Keratinocyte (primary cell): ENCODE measurements around the gene HSPBP1. TPM values are rescaled to one million over a fixed set of nuclear protein-coding genes. Genes with fewer than 3 reads are reported as not detected.

Experiments used
- DNase-seq: peaks from one replicate; pipeline ENCODE4 v3.0.0-alpha.2; 2011; ENCODE audit warnings: low read depth, missing footprints, low spot score
- FAIRE-seq: peaks from 2 replicates; lab custom pipeline; 2011; peaks lifted over from hg19 to GRCh38; lab: Jason Lieb, UNC
- H2AFZ ChIP-seq: 2 replicates; pipeline ENCODE4 v1.6.0; 2012; ENCODE audit warnings: low read length, control low read depth, inconsistent platforms; ENCODE audit not compliant: control insufficient read depth
- H3K27ac ChIP-seq: 2 replicates; pipeline ENCODE4 v1.5.1; 2011; ENCODE audit warnings: low read length; ENCODE audit not compliant: control insufficient read depth, insufficient read depth
- H3K27me3 ChIP-seq: 3 replicates; pipeline ENCODE4 v1.6.0; 2011; ENCODE audit warnings: low read length; ENCODE audit not compliant: control insufficient read depth, insufficient read depth; ENCODE audit errors: extremely low read depth
- H3K36me3 ChIP-seq, 2 experiments: 2 replicates in 1 of 2; 3 replicates in 1 of 2; pipeline ENCODE4 v1.5.1; 2011; ENCODE audit warnings: low read length in 2 of 2, mild to moderate bottlenecking in 1 of 2; ENCODE audit not compliant: control insufficient read depth in 2 of 2, insufficient read depth in 2 of 2; ENCODE audit errors: extremely low read depth in 1 of 2
- H3K4me1 ChIP-seq: 3 replicates; pipeline ENCODE4 v1.5.1; 2011; ENCODE audit warnings: low read length; ENCODE audit not compliant: control insufficient read depth, insufficient read depth; ENCODE audit errors: extremely low read depth
- H3K4me2 ChIP-seq: 3 replicates; pipeline ENCODE4 v1.6.0; 2011; ENCODE audit warnings: low read depth, low read length; ENCODE audit not compliant: control insufficient read depth, insufficient read depth; ENCODE audit errors: extremely low read depth
- H3K4me3 ChIP-seq, 3 experiments: fragments of 200-600 bp in 1 of 3; sonication (generic) in 1 of 3; 2 replicates in 2 of 3; 3 replicates in 1 of 3; pipeline ENCODE4 v1.5.1; 2011 to 2016; ENCODE audit warnings: low read length in 3 of 3, mild to moderate bottlenecking in 3 of 3, control low read depth in 2 of 3, inconsistent platforms in 1 of 3, low read depth in 1 of 3, mixed read lengths in 1 of 3, mixed run types in 1 of 3, moderate library complexity in 1 of 3; ENCODE audit not compliant: control insufficient read depth in 2 of 3, insufficient read depth in 2 of 3; ENCODE audit errors: extremely low read depth in 1 of 3
- H3K79me2 ChIP-seq: 2 replicates; pipeline ENCODE4 v1.6.0; 2012; ENCODE audit warnings: low read length; ENCODE audit not compliant: control insufficient read depth, insufficient read depth
- H3K9ac ChIP-seq: 3 replicates; pipeline ENCODE4 v1.6.0; 2011; ENCODE audit warnings: low read length; ENCODE audit not compliant: control insufficient read depth, insufficient read depth; ENCODE audit errors: extremely low read depth
- H3K9me1 ChIP-seq: 3 replicates; pipeline ENCODE4 v1.6.0; 2011; ENCODE audit warnings: low read length; ENCODE audit not compliant: control insufficient read depth, insufficient read depth; ENCODE audit errors: extremely low read depth
- H3K9me3 ChIP-seq: 2 replicates; pipeline ENCODE4 v1.5.1; 2012; ENCODE audit warnings: low read depth, low read length; ENCODE audit not compliant: control insufficient read depth
- H4K20me1 ChIP-seq: 3 replicates; pipeline ENCODE4 v1.6.0; 2011; ENCODE audit warnings: low read length; ENCODE audit not compliant: control insufficient read depth, insufficient read depth; ENCODE audit errors: extremely low read depth
- EZH2 ChIP-seq: IDR thresholded peaks from one replicate; pipeline ENCODE4 v1.6.1; 2012; ENCODE audit warnings: inconsistent platforms, mild to moderate bottlenecking, low read length, moderate library complexity
- dilution Hi-C: fragments of 300-500 bp; cut with MboI; formaldehyde crosslinking; loops from one replicate; pipeline ENCODE4 v1.7.0; 2020; ENCODE audit warnings: low sequenced_read_pairs; ENCODE audit not compliant: extremely low pct_ligation_motif_present
- polyA plus RNA-seq, 5 experiments: library from polyadenylated mRNA; depleted of rRNA in 3 of 5; stranded (reverse) in 3 of 5; stranded (forward) in 1 of 5; unstranded in 1 of 5; fragments of >200 nt; gene quantifications; 1 replicate in 1 of 5; 2 replicates in 3 of 5; 3 replicates in 1 of 5; pipeline versions ENCODE4 v1.2.1 to v1.2.3, GENCODE V29; 2011 to 2012; ENCODE audit warnings: missing spikeins in 2 of 5, low read depth in 1 of 5, low replicate concordance in 1 of 5
- TF ChIP-seq, protein P1 (sequence below), 3 experiments: IDR thresholded peaks in 1 of 3; conservative IDR thresholded peaks in 1 of 3; optimal IDR thresholded peaks in 1 of 3; 2 replicates in 2 of 3; 3 replicates in 1 of 3; pipeline versions ENCODE3 to v1.5.1; 2011; ENCODE audit warnings: low read length in 3 of 3, mild to moderate bottlenecking in 3 of 3, moderate library complexity in 2 of 3, control low read depth in 1 of 3, inconsistent platforms in 1 of 3; ENCODE audit not compliant: insufficient read depth in 2 of 3; ENCODE audit errors: extremely low read depth in 1 of 3

HSPBP1 gene
- polyA plus RNA-seq, 1 donor (not counting 4 experiments of a cell fraction or from before 2014, with no cell fraction given): 20.2 TPM

DNA sequence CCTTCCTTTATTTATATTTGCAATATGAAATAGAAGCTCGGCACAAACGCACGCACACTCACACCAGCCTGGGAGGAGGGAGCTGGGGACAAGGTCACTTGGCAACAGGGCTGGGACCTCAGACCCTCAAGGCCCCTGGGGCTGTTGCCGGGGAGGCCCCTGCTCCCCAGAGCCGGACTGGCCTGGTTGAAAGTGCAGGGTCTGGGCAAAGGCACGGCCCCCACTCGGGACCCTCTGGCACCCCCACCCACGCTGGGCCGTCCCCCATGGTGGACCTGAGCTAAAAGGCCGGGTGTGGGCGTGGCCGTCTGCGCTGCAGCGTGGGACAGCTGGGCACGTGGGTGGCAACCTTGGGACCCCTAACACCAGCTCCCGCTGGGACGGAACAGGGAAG lies 50.1 kb downstream of the HSPBP1 start:
- no peak for TF ChIP-seq EZH2
- TF ChIP-seq, protein P1, sequence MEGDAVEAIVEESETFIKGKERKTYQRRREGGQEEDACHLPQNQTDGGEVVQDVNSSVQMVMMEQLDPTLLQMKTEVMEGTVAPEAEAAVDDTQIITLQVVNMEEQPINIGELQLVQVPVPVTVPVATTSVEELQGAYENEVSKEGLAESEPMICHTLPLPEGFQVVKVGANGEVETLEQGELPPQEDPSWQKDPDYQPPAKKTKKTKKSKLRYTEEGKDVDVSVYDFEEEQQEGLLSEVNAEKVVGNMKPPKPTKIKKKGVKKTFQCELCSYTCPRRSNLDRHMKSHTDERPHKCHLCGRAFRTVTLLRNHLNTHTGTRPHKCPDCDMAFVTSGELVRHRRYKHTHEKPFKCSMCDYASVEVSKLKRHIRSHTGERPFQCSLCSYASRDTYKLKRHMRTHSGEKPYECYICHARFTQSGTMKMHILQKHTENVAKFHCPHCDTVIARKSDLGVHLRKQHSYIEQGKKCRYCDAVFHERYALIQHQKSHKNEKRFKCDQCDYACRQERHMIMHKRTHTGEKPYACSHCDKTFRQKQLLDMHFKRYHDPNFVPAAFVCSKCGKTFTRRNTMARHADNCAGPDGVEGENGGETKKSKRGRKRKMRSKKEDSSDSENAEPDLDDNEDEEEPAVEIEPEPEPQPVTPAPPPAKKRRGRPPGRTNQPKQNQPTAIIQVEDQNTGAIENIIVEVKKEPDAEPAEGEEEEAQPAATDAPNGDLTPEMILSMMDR (optimal IDR thresholded peaks at IDR 0.05 in 1 of 3, IDR thresholded peaks at IDR 0.05 in 1 of 3, conservative IDR thresholded peaks at IDR 0.05 in 1 of 3; ENCODE audit: extremely low read depth in 1 of 3, insufficient read depth in 2 of 3, low read length in 3 of 3): no peak
- H3K36me3 ChIP-seq: peaks cover 25 to 32% of the 10 kb centered on the region in 2 experiments
- no peak overlapping the region for H3K27ac ChIP-seq
- no peak overlapping the region for H3K4me2 ChIP-seq
- no peaks in the 10 kb centered on the region for H4K20me1 ChIP-seq
- H3K79me2 ChIP-seq: no peaks in the 10 kb centered on the region
- no peak overlapping the region for H2AFZ ChIP-seq
- H3K4me3 ChIP-seq: no peak overlapping the region
- dilution Hi-C loops: no loop called here
- no peaks in the 10 kb centered on the region for H3K9me3 ChIP-seq
- H3K4me1 ChIP-seq: no peaks in the 10 kb centered on the region
- H3K9ac ChIP-seq: no peak overlapping the region
- FAIRE-seq (no peak), DNase-seq (no peak)
- H3K9me1 ChIP-seq: no peaks in the 10 kb centered on the region
- no peaks in the 10 kb centered on the region for H3K27me3 ChIP-seq

DNA sequence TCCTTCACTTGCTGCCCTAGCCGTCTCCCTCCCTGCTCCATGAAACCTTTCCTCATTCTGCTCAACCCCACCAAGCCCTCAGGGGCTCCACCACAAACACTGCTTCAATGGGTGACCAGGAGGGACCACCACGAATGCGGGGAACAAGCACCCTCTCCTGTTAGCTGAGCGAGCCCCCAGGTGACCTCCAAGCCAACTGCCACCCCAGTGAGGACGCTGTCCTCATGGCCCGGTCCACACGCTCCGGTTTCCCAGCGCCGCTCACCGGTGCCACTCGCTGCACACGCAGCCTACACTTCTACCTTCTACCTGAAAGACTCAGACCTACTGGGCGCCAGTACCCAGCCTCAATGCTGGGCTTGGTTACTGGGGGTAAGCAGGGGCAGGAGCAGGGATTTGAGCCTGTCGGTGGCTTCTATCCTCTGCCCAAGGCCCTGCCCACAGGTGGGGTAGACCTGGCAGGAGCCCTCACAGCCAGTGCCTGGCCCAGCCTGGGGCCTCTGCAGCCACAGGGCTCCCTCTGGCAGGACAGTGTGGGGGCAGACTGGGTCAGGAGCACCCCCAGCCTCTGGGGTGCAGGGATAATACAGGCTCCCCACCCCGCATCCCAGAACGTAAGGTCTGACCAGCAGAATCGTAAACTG lies 50.6 kb downstream of the HSPBP1 start:
- TF ChIP-seq EZH2: no peak
- TF ChIP-seq, protein P1 (optimal IDR thresholded peaks at IDR 0.05 in 1 of 3, IDR thresholded peaks at IDR 0.05 in 1 of 3, conservative IDR thresholded peaks at IDR 0.05 in 1 of 3; ENCODE audit: extremely low read depth in 1 of 3, insufficient read depth in 2 of 3, low read length in 3 of 3): no peak
- no peak overlapping the region for H3K4me3 ChIP-seq
- DNase-seq: no peak
- H3K9me3 ChIP-seq: no peaks in the 10 kb centered on the region
- H3K4me2 ChIP-seq: no peak overlapping the region
- H3K79me2 ChIP-seq: no peaks in the 10 kb centered on the region
- no peak overlapping the region for H2AFZ ChIP-seq
- H3K4me1 ChIP-seq: no peaks in the 10 kb centered on the region
- H4K20me1 ChIP-seq: no peaks in the 10 kb centered on the region
- dilution Hi-C loops: no loop called here
- no peak overlapping the region for H3K9ac ChIP-seq
- H3K27ac ChIP-seq: no peak overlapping the region
- FAIRE-seq: no peak
- H3K27me3 ChIP-seq: no peaks in the 10 kb centered on the region
- H3K9me1 ChIP-seq: no peaks in the 10 kb centered on the region
- peaks cover 25 to 27% of the 10 kb centered on the region in 2 experiments for H3K36me3 ChIP-seq
